NK-92 treated with Interleukin-12 subunit alpha and Interleukin-12 subunit beta, amount 100 ng/mL, for 24 hours (cell line): ENCODE results near the gene TCL1B.
"Not testable (repeated sequence)": the region's sequence is repeated elsewhere in the genome, so short reads cannot be mapped to it uniquely, and the experiment has no call there.

Experiments used
- DNase-seq: peaks from one replicate; lab custom pipeline; 2025; lab: John Stamatoyannopoulos, UW

TCL1B gene

GRCh38 chr14:95685978-95686922, at the start of gene TCL1B:
Gene TCL1B (plus strand): TSS chr14:95686426. CDS start chr14:95686468, 42 bp downstream.
- DNase-seq, result no peak

- DNase-seq, result no peak
Observed at GRCh38 chr14:95644981-95645380, 41.2 kb upstream of the TCL1B start.

- DNase-seq, result no peak
Observed at GRCh38 chr14:95645389-95645996, 40.7 kb upstream of the TCL1B start.

- no peak for DNase-seq
Observed at GRCh38 chr14:95647926-95648325, 38.3 kb upstream of the TCL1B start.

- DNase-seq, result no peak
Observed at GRCh38 chr14:95649230-95649629, 37.0 kb upstream of the TCL1B start.

- no peak for DNase-seq
Observed at GRCh38 chr14:95651028-95651427, 35.2 kb upstream of the TCL1B start.

GRCh38 chr14:95651821-95652583, 34.2 kb upstream of the TCL1B start:
- DNase-seq, result no peak

- no peak for DNase-seq
Observed at GRCh38 chr14:95652690-95653089, 33.5 kb upstream of the TCL1B start.

- no peak for DNase-seq
Observed at GRCh38 chr14:95655461-95655860, 30.8 kb upstream of the TCL1B start.

- no peak for DNase-seq
Observed at GRCh38 chr14:95656634-95657033, 29.6 kb upstream of the TCL1B start.

GRCh38 chr14:95657454-95657853, 28.8 kb upstream of the TCL1B start:
- no peak for DNase-seq

- DNase-seq, result no peak
Observed at GRCh38 chr14:95659293-95659989, 26.8 kb upstream of the TCL1B start.

- no peak for DNase-seq
Observed at GRCh38 chr14:95659990-95660385, 26.2 kb upstream of the TCL1B start.

GRCh38 chr14:95660651-95661515, 25.3 kb upstream of the TCL1B start:
- DNase-seq, result no peak

GRCh38 chr14:95662376-95663186, 23.6 kb upstream of the TCL1B start:
- no peak for DNase-seq

- no peak for DNase-seq
Observed at GRCh38 chr14:95663226-95663797, 22.9 kb upstream of the TCL1B start.

- DNase-seq, result no peak
Observed at GRCh38 chr14:95664066-95664465, 22.2 kb upstream of the TCL1B start.

GRCh38 chr14:95664546-95664945, 21.7 kb upstream of the TCL1B start:
- DNase-seq, result no peak

- DNase-seq, result not testable (repeated sequence)
Observed at GRCh38 chr14:95665530-95665929, 20.7 kb upstream of the TCL1B start.

- DNase-seq, result no peak
Observed at GRCh38 chr14:95666450-95666849, 19.8 kb upstream of the TCL1B start.
